Panc1 (cell line): ENCODE data around the gene ADAMTS7. TPM values are rescaled to one million over a fixed set of nuclear protein-coding genes. Genes with fewer than 3 reads are reported as not detected.

Experiments
- ATAC-seq: fragments of 200-7000 bp; cut with Tn5 transposase; 2 replicates; pipeline ENCODE4 v1.9.1; 2020; ENCODE audit warnings: mild to moderate bottlenecking, moderate library complexity
- Bru-seq: library from RNA; stranded (reverse); fragments of 400-500 nt; gene quantifications from one replicate; lab custom pipeline; 2021; lab: Mats Ljungman, UMichigan
- BruChase-seq, 2 experiments: library from RNA; stranded (reverse); fragments of 400-500 nt; gene quantifications; one replicate each; lab custom pipeline; 2021; lab: Mats Ljungman, UMichigan
- BruUV-seq: library from RNA; stranded (reverse); fragments of 400-500 nt; replicated peaks from 2 replicates; lab custom pipeline; 2021; lab: Mats Ljungman, UMichigan
- CTCF ChIA-PET: fragments of 300-600 bp; sonication (Branson Sonifier 250); formaldehyde crosslinking; loops from one replicate; lab custom pipeline; 2022; ENCODE audit warnings: antibody characterized with exemption; lab: Charles Lee
- POLR2A ChIA-PET: fragments of 300-600 bp; sonication (Branson Sonifier 250); formaldehyde crosslinking; loops from one replicate; lab custom pipeline; 2022; ENCODE audit warnings: antibody characterized with exemption; lab: Charles Lee
- DNase-seq: peaks from one replicate; pipeline ENCODE4 v3.0.0-alpha.2; 2010; ENCODE audit warnings: low read depth, low spot score
- H3K27ac ChIP-seq: 2 replicates; pipeline ENCODE4 v1.5.1; 2011; ENCODE audit warnings: mild to moderate bottlenecking, low read length, inconsistent platforms
- H3K27me3 ChIP-seq: fragments of 200-500 bp; sonication (Bioruptor generic); 2 replicates; pipeline ENCODE4 v1.6.0; 2014; ENCODE audit warnings: low read length, inconsistent platforms; ENCODE audit not compliant: control insufficient read depth, insufficient read depth
- H3K36me3 ChIP-seq: fragments of 200-500 bp; sonication (Bioruptor generic); 2 replicates; pipeline ENCODE4 v1.5.1; 2014; ENCODE audit warnings: inconsistent platforms, mild to moderate bottlenecking, low read length, moderate library complexity; ENCODE audit not compliant: control insufficient read depth, insufficient read depth
- H3K4me1 ChIP-seq: 2 replicates; pipeline ENCODE4 v1.5.1; 2011; ENCODE audit warnings: inconsistent platforms, mild to moderate bottlenecking, low read length, moderate library complexity; ENCODE audit not compliant: control insufficient read depth, insufficient read depth
- H3K4me3 ChIP-seq, 2 experiments: 2 replicates each; pipeline ENCODE4 v1.5.1; 2011 to 2012; ENCODE audit warnings: low read depth in 2 of 2, low read length in 2 of 2, mild to moderate bottlenecking in 2 of 2, inconsistent platforms in 1 of 2, moderate library complexity in 1 of 2
- H3K9me3 ChIP-seq: fragments of 200-500 bp; sonication (Bioruptor generic); 2 replicates; pipeline ENCODE4 v1.5.1; 2014; ENCODE audit warnings: low read depth, mild to moderate bottlenecking, inconsistent platforms, low read length, moderate library complexity; ENCODE audit not compliant: control insufficient read depth, insufficient read depth
- in situ Hi-C: cut with HindIII; loops from 2 replicates; pipeline ENCODE4 v1.10.0; 2016; ENCODE audit warnings: low sequenced_read_pairs, low pct_unique_long_range_greater_than_20kb
- intact Hi-C: fragments of 100-400 bp; cut with micrococcal nuclease; formaldehyde crosslinking; loops from one replicate; pipeline ENCODE4 v1.10.0; 2022; ENCODE audit not compliant: unreplicated experiment
- long read RNA-seq: library from polyadenylated mRNA; unstranded; transcript quantifications from one replicate; pipeline ENCODE4 v2.0.0, GENCODE V29; 2021; ENCODE audit not compliant: unreplicated experiment
- polyA plus RNA-seq: library from polyadenylated mRNA; unstranded; fragments of >200 nt; gene quantifications from one replicate; pipeline ENCODE4 v1.2.1, GENCODE V29; 2012; ENCODE audit warnings: missing spikeins; ENCODE audit not compliant: insufficient read length
- total RNA-seq: library from RNA; stranded (reverse); gene quantifications from one replicate; pipeline ENCODE4 v1.2.1, GENCODE V29; 2021; ENCODE audit not compliant: unreplicated experiment
- TF ChIP-seq, protein P1 (sequence below), 2 experiments: IDR thresholded peaks; 2 replicates each; pipeline ENCODE4 v1.6.1; 2011 to 2012; ENCODE audit warnings: low read depth in 2 of 2, control low read depth in 1 of 2, low read length in 1 of 2, mild to moderate bottlenecking in 1 of 2, moderate library complexity in 1 of 2; ENCODE audit not compliant: insufficient read depth in 1 of 2
- TF ChIP-seq, protein P2 (sequence below): fragments of 450-650 bp; IDR thresholded peaks from 2 replicates; pipeline ENCODE4 v1.5.1; 2017; ENCODE audit warnings: mild to moderate bottlenecking

The ADAMTS7 gene, protein sequence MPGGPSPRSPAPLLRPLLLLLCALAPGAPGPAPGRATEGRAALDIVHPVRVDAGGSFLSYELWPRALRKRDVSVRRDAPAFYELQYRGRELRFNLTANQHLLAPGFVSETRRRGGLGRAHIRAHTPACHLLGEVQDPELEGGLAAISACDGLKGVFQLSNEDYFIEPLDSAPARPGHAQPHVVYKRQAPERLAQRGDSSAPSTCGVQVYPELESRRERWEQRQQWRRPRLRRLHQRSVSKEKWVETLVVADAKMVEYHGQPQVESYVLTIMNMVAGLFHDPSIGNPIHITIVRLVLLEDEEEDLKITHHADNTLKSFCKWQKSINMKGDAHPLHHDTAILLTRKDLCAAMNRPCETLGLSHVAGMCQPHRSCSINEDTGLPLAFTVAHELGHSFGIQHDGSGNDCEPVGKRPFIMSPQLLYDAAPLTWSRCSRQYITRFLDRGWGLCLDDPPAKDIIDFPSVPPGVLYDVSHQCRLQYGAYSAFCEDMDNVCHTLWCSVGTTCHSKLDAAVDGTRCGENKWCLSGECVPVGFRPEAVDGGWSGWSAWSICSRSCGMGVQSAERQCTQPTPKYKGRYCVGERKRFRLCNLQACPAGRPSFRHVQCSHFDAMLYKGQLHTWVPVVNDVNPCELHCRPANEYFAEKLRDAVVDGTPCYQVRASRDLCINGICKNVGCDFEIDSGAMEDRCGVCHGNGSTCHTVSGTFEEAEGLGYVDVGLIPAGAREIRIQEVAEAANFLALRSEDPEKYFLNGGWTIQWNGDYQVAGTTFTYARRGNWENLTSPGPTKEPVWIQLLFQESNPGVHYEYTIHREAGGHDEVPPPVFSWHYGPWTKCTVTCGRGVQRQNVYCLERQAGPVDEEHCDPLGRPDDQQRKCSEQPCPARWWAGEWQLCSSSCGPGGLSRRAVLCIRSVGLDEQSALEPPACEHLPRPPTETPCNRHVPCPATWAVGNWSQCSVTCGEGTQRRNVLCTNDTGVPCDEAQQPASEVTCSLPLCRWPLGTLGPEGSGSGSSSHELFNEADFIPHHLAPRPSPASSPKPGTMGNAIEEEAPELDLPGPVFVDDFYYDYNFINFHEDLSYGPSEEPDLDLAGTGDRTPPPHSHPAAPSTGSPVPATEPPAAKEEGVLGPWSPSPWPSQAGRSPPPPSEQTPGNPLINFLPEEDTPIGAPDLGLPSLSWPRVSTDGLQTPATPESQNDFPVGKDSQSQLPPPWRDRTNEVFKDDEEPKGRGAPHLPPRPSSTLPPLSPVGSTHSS (N-terminal part only)
- 1.0 TPM for total RNA-seq
- polyA plus RNA-seq = 0.85 TPM
- percentile 25 among the genes with signal in this experiment for Bru-seq, nascent RNA
- percentile 26 among the genes with signal in this experiment for BruChase-seq, experiment 1, labeled RNA remaining after a 2-hour chase
- percentile 27 among the genes with signal in this experiment for BruChase-seq, experiment 2, labeled RNA remaining after a 6-hour chase
- long read RNA-seq, partial matches to known transcripts = 1 of 1 reads
- long read RNA-seq, other reads (novel, unspliced or antisense) = 0 of 1 reads

- Histone ChIP-seq H3K9me3 (no peaks in the 10 kb centered on the region), H3K36me3 (no peaks in the 10 kb centered on the region), H3K4me3 (peak within 1 kb of the TSS; percentile 49 to 59), H3K27me3 (peaks cover 3% of the 10 kb centered on the region), H3K4me1 (peaks cover 4% of the 10 kb centered on the region; the same call in 1 of the 2 replicates), H3K27ac (no peak within 1 kb of the TSS)
- intact Hi-C loops (no loop called here), in situ Hi-C loops (no loop called here)
- TF ChIP-seq, protein P1, sequence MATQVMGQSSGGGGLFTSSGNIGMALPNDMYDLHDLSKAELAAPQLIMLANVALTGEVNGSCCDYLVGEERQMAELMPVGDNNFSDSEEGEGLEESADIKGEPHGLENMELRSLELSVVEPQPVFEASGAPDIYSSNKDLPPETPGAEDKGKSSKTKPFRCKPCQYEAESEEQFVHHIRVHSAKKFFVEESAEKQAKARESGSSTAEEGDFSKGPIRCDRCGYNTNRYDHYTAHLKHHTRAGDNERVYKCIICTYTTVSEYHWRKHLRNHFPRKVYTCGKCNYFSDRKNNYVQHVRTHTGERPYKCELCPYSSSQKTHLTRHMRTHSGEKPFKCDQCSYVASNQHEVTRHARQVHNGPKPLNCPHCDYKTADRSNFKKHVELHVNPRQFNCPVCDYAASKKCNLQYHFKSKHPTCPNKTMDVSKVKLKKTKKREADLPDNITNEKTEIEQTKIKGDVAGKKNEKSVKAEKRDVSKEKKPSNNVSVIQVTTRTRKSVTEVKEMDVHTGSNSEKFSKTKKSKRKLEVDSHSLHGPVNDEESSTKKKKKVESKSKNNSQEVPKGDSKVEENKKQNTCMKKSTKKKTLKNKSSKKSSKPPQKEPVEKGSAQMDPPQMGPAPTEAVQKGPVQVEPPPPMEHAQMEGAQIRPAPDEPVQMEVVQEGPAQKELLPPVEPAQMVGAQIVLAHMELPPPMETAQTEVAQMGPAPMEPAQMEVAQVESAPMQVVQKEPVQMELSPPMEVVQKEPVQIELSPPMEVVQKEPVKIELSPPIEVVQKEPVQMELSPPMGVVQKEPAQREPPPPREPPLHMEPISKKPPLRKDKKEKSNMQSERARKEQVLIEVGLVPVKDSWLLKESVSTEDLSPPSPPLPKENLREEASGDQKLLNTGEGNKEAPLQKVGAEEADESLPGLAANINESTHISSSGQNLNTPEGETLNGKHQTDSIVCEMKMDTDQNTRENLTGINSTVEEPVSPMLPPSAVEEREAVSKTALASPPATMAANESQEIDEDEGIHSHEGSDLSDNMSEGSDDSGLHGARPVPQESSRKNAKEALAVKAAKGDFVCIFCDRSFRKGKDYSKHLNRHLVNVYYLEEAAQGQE (IDR thresholded peaks at IDR 0.05; ENCODE audit: insufficient read depth in 1 of 2, low read depth in 2 of 2, low read length in 1 of 2) = no peak
- TF ChIP-seq, protein P2, sequence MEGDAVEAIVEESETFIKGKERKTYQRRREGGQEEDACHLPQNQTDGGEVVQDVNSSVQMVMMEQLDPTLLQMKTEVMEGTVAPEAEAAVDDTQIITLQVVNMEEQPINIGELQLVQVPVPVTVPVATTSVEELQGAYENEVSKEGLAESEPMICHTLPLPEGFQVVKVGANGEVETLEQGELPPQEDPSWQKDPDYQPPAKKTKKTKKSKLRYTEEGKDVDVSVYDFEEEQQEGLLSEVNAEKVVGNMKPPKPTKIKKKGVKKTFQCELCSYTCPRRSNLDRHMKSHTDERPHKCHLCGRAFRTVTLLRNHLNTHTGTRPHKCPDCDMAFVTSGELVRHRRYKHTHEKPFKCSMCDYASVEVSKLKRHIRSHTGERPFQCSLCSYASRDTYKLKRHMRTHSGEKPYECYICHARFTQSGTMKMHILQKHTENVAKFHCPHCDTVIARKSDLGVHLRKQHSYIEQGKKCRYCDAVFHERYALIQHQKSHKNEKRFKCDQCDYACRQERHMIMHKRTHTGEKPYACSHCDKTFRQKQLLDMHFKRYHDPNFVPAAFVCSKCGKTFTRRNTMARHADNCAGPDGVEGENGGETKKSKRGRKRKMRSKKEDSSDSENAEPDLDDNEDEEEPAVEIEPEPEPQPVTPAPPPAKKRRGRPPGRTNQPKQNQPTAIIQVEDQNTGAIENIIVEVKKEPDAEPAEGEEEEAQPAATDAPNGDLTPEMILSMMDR = peak; percentile 82
- CTCF ChIA-PET = interaction anchor here (0.5 to 0.6 kb wide), 3 partner anchors 44 to 341 kb away, joined by 4 to 7 read pairs (median 5); no protein-coding TSS in a partner anchor
- no TSS peak for BruUV-seq
- ATAC-seq (peak; percentile 89), DNase-seq (no peak)
- POLR2A ChIA-PET = no interaction called here
These were observed at the start of gene ADAMTS7 for GRCh38 chr15:78811124-78811824. ADAMTS7 (minus strand) TSS chr15:78811464; CDS start chr15:78811220, 244 bp downstream.
